Osteoblast (primary cell): ENCODE results near the gene INPP4B. TPM values are rescaled to one million over a fixed set of nuclear protein-coding genes. Genes with fewer than 3 reads are reported as not detected.

ENCODE experiments used
- DNase-seq: peaks from one replicate; pipeline ENCODE4 v3.0.0; 2011; ENCODE audit warnings: low spot score, mixed read lengths; ENCODE audit not compliant: insufficient read length; ENCODE audit errors: missing footprints
- H2AFZ ChIP-seq: 2 replicates; pipeline ENCODE4 v1.6.0; 2011; ENCODE audit warnings: mild to moderate bottlenecking, low read length
- H3K27ac ChIP-seq: 2 replicates; pipeline ENCODE4 v1.5.1; 2011; ENCODE audit warnings: mild to moderate bottlenecking, low read depth, low read length, moderate library complexity
- H3K27me3 ChIP-seq: 2 replicates; pipeline ENCODE4 v1.6.0; 2012; ENCODE audit warnings: mild to moderate bottlenecking, control low read depth, inconsistent platforms, low read length, moderate library complexity; ENCODE audit not compliant: insufficient read depth
- H3K36me3 ChIP-seq: 2 replicates; pipeline ENCODE4 v1.5.1; 2011; ENCODE audit warnings: mild to moderate bottlenecking, low read length, control low read depth, moderate library complexity; ENCODE audit not compliant: insufficient read depth
- H3K4me1 ChIP-seq: 2 replicates; pipeline ENCODE4 v1.5.1; 2011; ENCODE audit warnings: mild to moderate bottlenecking, low read length, control low read depth, moderate library complexity; ENCODE audit not compliant: insufficient read depth
- H3K4me2 ChIP-seq: 2 replicates; pipeline ENCODE4 v1.6.0; 2011; ENCODE audit warnings: mild to moderate bottlenecking, low read length; ENCODE audit not compliant: insufficient read depth
- H3K4me3 ChIP-seq: fragments of 200-600 bp; sonication (generic); 3 replicates; pipeline ENCODE4 v1.5.1; 2012; ENCODE audit warnings: mild to moderate bottlenecking, low read length, inconsistent platforms; ENCODE audit not compliant: insufficient read depth
- H3K79me2 ChIP-seq: 2 replicates; pipeline ENCODE4 v1.6.0; 2012; ENCODE audit warnings: mild to moderate bottlenecking, low read length, control low read depth, inconsistent platforms; ENCODE audit not compliant: insufficient read depth
- H3K9me3 ChIP-seq: 2 replicates; pipeline ENCODE4 v1.5.1; 2011; ENCODE audit warnings: low read depth, low read length, control low read depth
- H4K20me1 ChIP-seq: 2 replicates; pipeline ENCODE4 v1.6.0; 2012; ENCODE audit warnings: mild to moderate bottlenecking, low read length, control low read depth; ENCODE audit not compliant: insufficient read depth
- CTCF ChIP-seq: IDR thresholded peaks from 2 replicates; pipeline ENCODE4 v1.5.1; 2011; ENCODE audit warnings: mild to moderate bottlenecking, low read depth, low read length, moderate library complexity; ENCODE audit errors: extremely low read depth
- total RNA-seq: library from RNA; depleted of rRNA; stranded (reverse); fragments of >200 nt; gene quantifications from 2 replicates; pipeline ENCODE4 v1.2.3, GENCODE V29; 2012

The INPP4B gene
- total RNA-seq, 1 donor: 11.6 TPM

GRCh38 chr4:142551517-142552305 lies 294.4 kb downstream of the INPP4B start:
- H3K4me3 ChIP-seq: no peak overlapping the region
- peaks cover 20% of the 10 kb centered on the region for H3K4me1 ChIP-seq
- no peak for DNase-seq
- no peak for TF ChIP-seq CTCF
- H3K27me3 ChIP-seq: no peaks in the 10 kb centered on the region
- no peaks in the 10 kb centered on the region for H3K36me3 ChIP-seq
- H3K79me2 ChIP-seq: no peaks in the 10 kb centered on the region
- H4K20me1 ChIP-seq: no peaks in the 10 kb centered on the region
- H3K4me2 ChIP-seq: no peak overlapping the region
- no peak overlapping the region for H3K27ac ChIP-seq
- H2AFZ ChIP-seq: no peak overlapping the region
- no peaks in the 10 kb centered on the region for H3K9me3 ChIP-seq

GRCh38 chr4:142550965-142551364 lies 295.1 kb downstream of the INPP4B start:
- no peaks in the 10 kb centered on the region for H3K36me3 ChIP-seq
- no peaks in the 10 kb centered on the region for H3K9me3 ChIP-seq
- no peak for DNase-seq
- no peak overlapping the region for H3K4me2 ChIP-seq
- H2AFZ ChIP-seq: peak overlapping the region; percentile 77
- no peak overlapping the region for H3K4me3 ChIP-seq
- no peaks in the 10 kb centered on the region for H4K20me1 ChIP-seq
- H3K27ac ChIP-seq: no peak overlapping the region
- H3K27me3 ChIP-seq: no peaks in the 10 kb centered on the region
- peaks cover 20% of the 10 kb centered on the region for H3K4me1 ChIP-seq
- no peak for TF ChIP-seq CTCF
- no peaks in the 10 kb centered on the region for H3K79me2 ChIP-seq

- H3K36me3 ChIP-seq: no peaks in the 10 kb centered on the region
- H3K27me3 ChIP-seq: no peaks in the 10 kb centered on the region
- no peaks in the 10 kb centered on the region for H3K9me3 ChIP-seq
- DNase-seq: peak; percentile 6
- H3K27ac ChIP-seq: peak overlapping the region; percentile 60
- H3K4me1 ChIP-seq: peaks cover 20% of the 10 kb centered on the region
- TF ChIP-seq CTCF: no peak
- no peaks in the 10 kb centered on the region for H4K20me1 ChIP-seq
- no peaks in the 10 kb centered on the region for H3K79me2 ChIP-seq
- H2AFZ ChIP-seq: no peak overlapping the region
- no peak overlapping the region for H3K4me3 ChIP-seq
- H3K4me2 ChIP-seq: peak overlapping the region; percentile 25
Observed at GRCh38 chr4:142549726-142550463, 296.2 kb downstream of the INPP4B start.

GRCh38 chr4:142549248-142549647 lies 296.9 kb downstream of the INPP4B start:
- H2AFZ ChIP-seq: no peak overlapping the region

More at GRCh38 chr4:142549248-142549647, 296.9 kb downstream of the INPP4B start:
- no peak overlapping the region for H3K4me3 ChIP-seq
- H3K9me3 ChIP-seq: no peaks in the 10 kb centered on the region
- no peaks in the 10 kb centered on the region for H3K79me2 ChIP-seq
- TF ChIP-seq CTCF: no peak
- H4K20me1 ChIP-seq: no peaks in the 10 kb centered on the region
- H3K4me1 ChIP-seq: peaks cover 20% of the 10 kb centered on the region
- no peaks in the 10 kb centered on the region for H3K27me3 ChIP-seq
- H3K27ac ChIP-seq: peak overlapping the region; percentile 60
- no peak overlapping the region for H3K4me2 ChIP-seq
- H3K36me3 ChIP-seq: no peaks in the 10 kb centered on the region
- no peak for DNase-seq
